Muscle of back (tissue), 11 donors: ENCODE data around the gene SLC25A52. TPM values are rescaled to one million over a fixed set of nuclear protein-coding genes. Genes with fewer than 3 reads are reported as not detected.
A peak's percentile ranks its signal among the peaks of the same experiment; 100 is the strongest.
"Not testable (repeated sequence)": the region's sequence is repeated elsewhere in the genome, so short reads cannot be mapped to it uniquely, and the experiment has no call there.

Source experiments
- DNase-seq, 3 donors: peaks; one replicate each; pipeline versions ENCODE4 v3.0.0 to v3.0.0-alpha.2; 2013
- polyA plus RNA-seq, 10 donors: library from polyadenylated mRNA; unstranded; fragments of 120-200 nt; gene quantifications; one replicate each; pipeline ENCODE4 v1.2.1, GENCODE V29; 2013; ENCODE audit not compliant: insufficient read length in 10 of 10

The SLC25A52 gene
- polyA plus RNA-seq, 10 donors, result 0.17 to 0.42 (median 0.29) TPM; not detected in 4

DNA sequence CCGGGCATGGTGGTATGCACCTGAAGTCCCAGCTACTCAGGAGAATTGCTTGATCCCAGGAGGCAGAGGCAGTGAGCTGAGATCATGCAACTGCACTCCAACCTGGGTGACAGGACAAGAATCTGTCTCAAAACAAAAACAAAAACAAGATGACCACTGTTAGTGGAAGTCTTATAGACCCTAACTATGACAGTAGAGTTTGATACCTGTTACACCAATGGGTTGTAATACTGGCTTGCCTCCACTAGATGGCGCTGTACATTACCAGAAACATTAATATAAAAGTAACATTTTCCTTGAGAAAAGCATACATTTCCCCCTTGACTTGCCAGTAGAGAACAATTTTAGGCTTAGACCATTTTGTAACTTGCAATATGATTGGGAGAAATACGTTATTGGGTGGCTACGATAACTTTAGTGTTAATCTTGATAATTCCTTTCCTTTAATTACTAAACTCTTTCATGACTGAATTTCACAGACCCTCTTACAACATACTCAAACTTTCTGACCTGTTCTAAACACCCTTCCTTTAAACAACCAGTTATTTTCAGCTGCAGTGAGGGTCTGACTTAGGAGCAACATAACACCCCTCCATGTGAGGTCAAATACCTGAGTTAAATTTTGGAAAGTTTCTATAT is 19.5 kb downstream of the SLC25A52 start:
- peak in 2 of 3 donors; percentile 20 to 32 for DNase-seq

DNA sequence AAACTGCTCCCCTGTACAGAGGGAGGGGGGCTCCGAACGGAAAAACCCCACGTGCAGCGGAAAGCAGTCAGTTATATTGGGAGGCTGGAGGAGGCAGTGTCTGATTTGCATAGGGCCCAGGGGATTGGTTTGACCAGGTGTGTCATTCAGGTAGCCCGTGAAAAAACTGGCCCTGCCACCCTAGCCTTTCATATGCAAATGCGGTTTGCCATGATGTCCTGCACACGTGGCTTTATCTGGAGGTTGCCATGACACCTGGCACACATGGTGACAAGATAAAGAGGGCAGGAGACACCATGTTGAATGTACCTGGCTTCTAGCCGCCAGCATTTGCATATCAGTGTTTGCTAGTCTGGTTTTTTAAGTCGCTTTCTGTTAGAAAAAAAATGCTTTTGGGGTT is 20.5 kb downstream of the SLC25A52 start:
- no peak for DNase-seq

DNA sequence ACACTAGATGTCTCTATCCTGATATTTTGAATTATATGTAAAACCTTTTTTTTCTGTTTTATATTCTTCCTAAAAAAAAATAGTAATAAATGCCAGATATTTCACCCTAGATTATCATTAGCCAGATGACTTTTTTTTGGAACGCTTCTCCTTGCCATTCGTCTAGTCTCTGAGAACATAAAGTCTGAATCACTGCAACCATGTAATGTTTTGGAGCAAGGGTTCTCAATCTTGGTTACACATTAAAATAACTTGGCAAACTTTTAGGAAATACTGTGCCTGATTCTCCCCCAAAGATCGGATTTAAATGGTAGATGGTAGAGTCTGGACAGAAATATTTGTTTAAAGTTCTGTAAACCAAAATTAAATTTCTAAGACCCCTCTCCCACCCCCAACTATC is 21.0 kb downstream of the SLC25A52 start:
- no peak for DNase-seq

DNA sequence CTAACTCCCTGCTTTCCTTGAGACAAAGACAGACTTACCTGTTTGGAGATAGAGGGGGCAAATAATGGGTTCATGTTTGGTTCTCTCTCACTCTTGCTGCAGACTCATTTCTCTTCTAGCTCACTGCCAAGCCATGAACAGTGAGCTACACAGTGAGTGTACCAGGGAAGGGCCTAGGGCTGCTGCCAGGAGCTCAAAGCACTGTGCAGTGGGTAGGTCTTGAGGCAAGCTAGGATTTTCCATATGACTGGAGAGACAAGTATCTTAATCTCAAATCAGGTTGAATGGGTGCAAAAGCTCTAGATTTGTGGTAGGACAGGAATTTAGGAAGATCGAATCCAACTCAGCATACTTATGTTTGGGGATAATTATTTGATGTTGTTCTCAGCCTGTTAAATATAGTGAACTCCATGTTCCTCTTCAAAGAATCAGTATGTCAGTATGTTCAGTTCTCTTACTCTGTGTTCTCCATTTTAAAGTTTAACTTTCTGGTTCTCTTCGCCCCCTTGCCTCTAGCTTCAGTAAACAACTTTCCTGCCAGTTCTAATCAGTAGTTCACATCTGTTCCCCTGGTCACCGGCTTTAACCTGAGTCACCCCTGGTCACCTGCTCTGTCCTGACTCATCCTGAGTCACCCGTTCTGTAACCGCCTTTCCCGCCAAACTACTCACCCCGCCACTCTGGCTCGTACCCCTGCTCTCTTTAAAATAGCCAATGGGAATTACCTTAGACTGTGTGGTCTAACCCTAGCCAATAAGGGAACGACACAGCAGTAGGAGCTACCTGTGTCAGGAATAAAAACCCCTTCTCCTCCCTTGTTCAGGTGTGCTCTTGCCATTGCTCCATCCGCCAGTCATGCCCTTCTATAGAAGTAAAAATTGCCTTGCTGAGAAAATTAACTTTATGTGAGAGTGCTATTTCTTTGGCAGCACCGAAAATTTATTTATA is 21.9 kb downstream of the SLC25A52 start:
- no peak for DNase-seq

GRCh38 chr18:31736630-31737029 is 24.1 kb downstream of the SLC25A52 start:
- peak in 1 of 3 donors; percentile 13 for DNase-seq

DNA sequence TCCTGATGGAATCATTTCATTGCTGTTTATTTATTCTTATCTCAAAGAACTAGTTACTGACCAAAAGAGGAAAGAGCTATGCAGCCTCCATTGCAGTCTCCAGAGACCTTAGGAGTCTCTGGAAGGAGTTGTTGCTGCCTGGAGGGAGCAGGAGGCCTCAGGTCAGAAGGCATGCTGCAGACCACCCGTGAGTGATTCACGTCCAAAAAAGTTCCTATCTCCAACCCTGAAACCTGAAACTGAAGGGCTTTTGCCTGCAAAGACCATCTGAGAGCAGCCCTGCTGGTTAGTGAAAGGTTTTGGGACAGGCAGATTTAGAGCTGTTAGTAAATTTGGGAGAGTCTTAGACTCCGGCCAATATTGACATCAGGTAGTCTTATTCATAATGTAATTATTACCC is 29.1 kb downstream of the SLC25A52 start:
- no peak for DNase-seq

- DNase-seq, result not testable (repeated sequence)
These were observed 31.5 kb downstream of the SLC25A52 start for GRCh38 chr18:31729196-31729595.

DNA sequence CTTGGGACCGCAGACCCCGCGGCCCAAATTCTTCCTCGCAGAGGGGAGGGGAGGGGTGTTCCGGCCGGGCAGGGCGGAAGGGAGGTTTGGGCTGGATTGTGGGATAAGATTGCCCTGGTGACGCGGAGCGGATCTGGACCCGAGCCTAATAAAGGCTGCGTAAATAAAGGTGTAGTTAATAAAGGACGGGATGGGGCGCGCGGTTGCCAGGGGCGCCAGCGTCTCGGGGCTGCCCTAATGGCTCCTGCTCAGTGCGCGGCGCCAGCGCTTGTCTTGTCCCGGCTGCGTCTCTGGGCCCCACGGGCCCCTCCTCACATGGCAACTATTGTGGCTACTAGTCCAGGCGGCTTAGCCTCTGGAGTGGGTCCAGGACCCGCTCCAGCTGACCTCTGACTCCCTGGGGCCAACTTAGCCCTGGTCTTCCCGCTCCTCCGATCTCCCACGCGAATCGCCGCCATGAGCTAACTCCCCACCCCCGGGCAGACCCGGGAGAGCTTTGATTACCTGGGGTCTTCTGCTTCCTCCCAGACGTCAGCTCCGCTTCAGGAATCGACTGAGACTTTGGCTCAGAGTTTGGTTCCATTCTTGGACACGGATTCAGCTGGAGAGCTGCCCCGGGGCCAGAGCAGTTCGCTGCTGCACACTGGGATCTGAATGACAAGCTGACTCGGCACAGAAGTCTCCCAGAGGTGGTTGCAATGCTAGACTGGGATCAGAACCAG is 36.5 kb downstream of the SLC25A52 start:
- peak in 2 of 3 donors; percentile 45 to 73 for DNase-seq

- DNase-seq, result no peak
These were observed 37.1 kb downstream of the SLC25A52 start for GRCh38 chr18:31723639-31723989.

GRCh38 chr18:31722369-31722957 is 38.2 kb downstream of the SLC25A52 start:
- peak; percentile 73 to 85 (median 80) for DNase-seq

DNA sequence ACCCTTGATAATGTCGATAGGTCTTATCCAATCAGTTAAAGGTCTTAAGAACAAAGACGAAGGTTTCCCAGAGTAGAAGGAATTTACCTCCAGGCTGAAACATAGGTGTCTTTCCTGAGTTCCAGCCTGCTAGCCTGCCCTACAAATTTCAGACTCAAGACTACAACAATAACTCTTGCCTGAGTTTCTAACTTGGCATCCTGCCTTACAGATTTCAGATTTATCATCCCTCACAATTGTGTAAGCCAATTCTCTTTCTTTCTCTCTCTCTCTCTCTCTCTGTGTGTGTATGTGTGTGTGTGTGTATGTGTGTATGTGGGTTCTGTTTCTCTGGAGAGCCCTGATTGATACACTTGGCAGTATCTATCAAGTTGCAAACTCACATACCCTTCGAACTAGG is 39.1 kb downstream of the SLC25A52 start:
- peak in 1 of 3 donors; percentile 18 for DNase-seq

DNA sequence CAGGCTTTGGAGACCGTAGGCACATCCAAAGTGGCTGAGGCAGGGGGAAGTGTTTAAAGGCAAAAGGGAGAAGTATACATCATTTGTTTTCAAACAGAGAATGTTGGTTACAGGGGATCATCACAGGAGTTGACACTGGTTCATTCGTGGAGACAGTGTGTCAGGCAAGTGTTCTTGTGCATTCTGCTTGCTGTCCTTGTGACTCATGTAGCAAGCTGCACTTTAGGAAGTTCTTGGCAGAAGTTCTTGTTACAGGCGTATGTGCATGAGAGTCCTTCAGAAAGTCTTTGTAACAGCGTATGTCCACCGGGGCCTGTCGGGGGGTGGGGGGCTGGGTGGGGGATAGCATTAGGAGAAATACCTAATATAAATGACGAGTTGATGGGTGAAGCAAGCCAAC is 39.8 kb downstream of the SLC25A52 start:
- peak in 1 of 3 donors; percentile 19 for DNase-seq

DNA sequence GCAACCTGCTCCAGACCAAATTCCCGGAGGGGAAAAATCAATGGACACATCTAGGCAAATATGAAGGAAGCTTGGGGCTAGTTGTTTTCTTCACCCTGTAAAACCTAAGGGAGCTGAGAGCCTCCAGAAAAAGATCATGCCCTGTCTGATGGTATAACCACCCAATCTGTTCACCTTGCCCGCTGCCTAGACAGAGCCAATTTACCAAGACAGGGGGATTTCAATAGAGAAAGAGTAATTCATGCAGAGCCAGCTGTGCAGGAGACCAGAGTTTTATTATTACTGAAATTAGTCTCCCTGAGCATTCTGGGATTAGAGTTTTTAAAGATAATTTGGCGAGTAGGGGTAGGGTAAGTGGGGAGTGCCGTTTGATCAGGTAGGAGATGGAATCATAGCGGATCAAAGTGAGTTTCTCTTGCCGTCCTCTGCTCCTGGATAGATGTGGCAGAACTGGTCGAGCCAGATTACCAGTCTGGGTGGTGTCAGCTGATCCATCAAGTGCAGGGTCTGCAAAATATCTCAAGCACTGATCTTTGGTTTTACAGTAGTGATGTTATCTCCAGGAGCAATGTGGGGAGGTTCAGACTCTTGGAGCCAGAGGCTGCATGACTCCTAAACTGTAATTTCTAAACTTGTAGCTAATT is 41.2 kb downstream of the SLC25A52 start:
- DNase-seq, result no peak

- DNase-seq, result no peak
These were observed 42.3 kb downstream of the SLC25A52 start for GRCh38 chr18:31718386-31718785.

- DNase-seq, result no peak
These were observed 44.3 kb downstream of the SLC25A52 start for GRCh38 chr18:31716362-31716761.

DNA sequence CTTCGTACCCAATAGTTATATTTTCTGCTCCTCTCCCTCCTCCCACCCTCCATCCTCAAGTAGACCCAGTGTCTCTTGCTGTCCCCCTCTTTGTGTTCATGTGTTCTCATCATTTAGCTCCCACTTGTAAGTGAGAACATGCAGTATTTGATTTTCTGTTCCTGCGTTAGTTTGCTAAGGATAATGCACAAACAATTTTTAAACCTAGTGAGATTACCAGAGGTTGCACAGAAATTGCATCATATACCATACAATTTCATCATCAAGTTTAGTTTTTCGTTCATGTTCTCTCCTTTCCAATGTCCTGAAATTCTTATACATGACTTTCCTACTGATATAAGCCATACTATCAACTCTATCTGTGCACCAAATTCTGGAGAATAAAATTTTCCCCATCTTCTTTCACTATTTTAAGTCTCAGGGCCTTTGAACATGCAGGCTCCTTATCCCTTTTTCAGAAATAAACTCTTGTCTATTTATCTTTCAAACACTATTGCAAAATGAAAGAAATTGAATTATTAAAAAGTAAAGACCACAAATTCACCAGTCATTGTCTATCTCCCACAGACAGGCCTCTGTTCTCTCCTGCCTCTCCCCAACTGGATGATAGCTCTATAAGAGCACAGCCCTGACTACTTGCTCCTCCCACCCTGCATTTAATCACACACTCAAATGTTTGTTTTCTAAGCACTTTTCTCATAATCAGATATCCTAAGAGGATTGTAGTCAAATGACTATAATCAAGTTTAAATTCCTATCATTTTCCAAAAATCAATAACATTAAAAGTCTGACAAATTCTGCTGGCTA is 49.1 kb downstream of the SLC25A52 start:
- DNase-seq, result no peak

DNA sequence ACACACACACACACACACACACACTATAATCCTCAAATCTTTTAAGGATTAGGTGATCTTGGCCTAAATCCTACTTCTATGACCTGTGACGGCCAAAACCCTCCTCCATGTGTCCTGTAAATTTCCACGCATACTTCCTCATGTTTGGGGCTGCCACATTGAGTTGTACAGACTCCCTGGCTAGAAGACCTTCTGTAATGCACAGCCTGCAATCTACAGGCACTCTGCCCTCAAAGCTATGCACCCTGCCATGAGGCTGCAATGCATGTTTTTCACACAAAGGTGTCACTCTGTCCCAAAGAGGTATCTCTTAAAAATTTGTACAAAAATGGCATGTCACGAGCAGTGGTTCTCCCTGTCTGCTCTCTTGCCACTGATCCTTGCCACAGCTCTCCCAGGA is 49.9 kb downstream of the SLC25A52 start:
- no peak for DNase-seq
